Retinal pigment epithelial cell (primary cell): ENCODE results near the gene VIM.

ENCODE experiments used
- DNase-seq: peaks from one replicate; pipeline ENCODE4 v3.0.0-alpha.2; 2010; ENCODE audit warnings: low read depth
- H3K4me3 ChIP-seq: 2 replicates; pipeline ENCODE4 v1.5.1; 2011; ENCODE audit warnings: mild to moderate bottlenecking, low read length, control low read depth, moderate library complexity
- CTCF ChIP-seq: conservative IDR thresholded peaks from 2 replicates; pipeline ENCODE4 v1.5.1; 2011; ENCODE audit warnings: low read depth, low read length, control low read depth, inconsistent platforms

Gene VIM

GRCh38 chr10:17190602-17191001, 37.4 kb upstream of the VIM start:
- no peak for TF ChIP-seq CTCF
- DNase-seq = no peak
- H3K4me3 ChIP-seq = no peak overlapping the region

GRCh38 chr10:17195083-17195482, 33.0 kb upstream of the VIM start:
- no peak overlapping the region for H3K4me3 ChIP-seq
- no peak for DNase-seq
- no peak for TF ChIP-seq CTCF

- no peak for TF ChIP-seq CTCF
- H3K4me3 ChIP-seq = no peak overlapping the region
- no peak for DNase-seq
Observed at GRCh38 chr10:17196045-17196444, 32.0 kb upstream of the VIM start.

GRCh38 chr10:17196573-17196972, 31.5 kb upstream of the VIM start:
- no peak for DNase-seq
- no peak for TF ChIP-seq CTCF
- H3K4me3 ChIP-seq = no peak overlapping the region

- peak overlapping the region; percentile 57 for H3K4me3 ChIP-seq
- no peak for TF ChIP-seq CTCF
- no peak for DNase-seq
Observed at GRCh38 chr10:17199351-17199804, 28.7 kb upstream of the VIM start.

GRCh38 chr10:17200001-17200911, 27.8 kb upstream of the VIM start:
- DNase-seq = no peak

More at GRCh38 chr10:17200001-17200911, 27.8 kb upstream of the VIM start:
- H3K4me3 ChIP-seq = peak overlapping the region; percentile 57
- no peak for TF ChIP-seq CTCF
